Memory B cell (primary cell): ENCODE results near the gene SF3B5.
A peak's percentile ranks its signal among the peaks of the same experiment; 100 is the strongest.
"Not testable (repeated sequence)": the region's sequence is repeated elsewhere in the genome, so short reads cannot be mapped to it uniquely, and the experiment has no call there.

Experiments
- ATAC-seq: fragments of 150-1000 bp; cut with Tn5 transposase; 2 replicates; pipeline ENCODE4 v1.10.0; 2021; ENCODE audit warnings: low read depth, mild to moderate bottlenecking, moderate library complexity
- DNase-seq, 2 donors: peaks; one replicate each; pipeline ENCODE4 v3.0.0; 2022; ENCODE audit warnings: low spot score in 2 of 2
- H3K27ac Mint-ChIP-seq: one replicate; pipeline ENCODE4 v1.8.0; 2022; ENCODE audit warnings: mild to moderate bottlenecking, moderate library complexity, mixed read lengths
- H3K27me3 Mint-ChIP-seq: one replicate; pipeline ENCODE4 v1.8.0; 2022; ENCODE audit warnings: mixed read lengths
- H3K36me3 Mint-ChIP-seq: one replicate; pipeline ENCODE4 v1.8.0; 2022; ENCODE audit warnings: mild to moderate bottlenecking, mixed read lengths
- H3K4me1 Mint-ChIP-seq: one replicate; pipeline ENCODE4 v1.8.0; 2022; ENCODE audit warnings: mixed read lengths
- H3K4me3 Mint-ChIP-seq: one replicate; pipeline ENCODE4 v1.8.0; 2022; ENCODE audit warnings: mild to moderate bottlenecking, moderate library complexity, mixed read lengths
- H3K9me3 Mint-ChIP-seq: one replicate; pipeline ENCODE4 v1.8.0; 2022; ENCODE audit warnings: mixed read lengths

Gene SF3B5

DNA sequence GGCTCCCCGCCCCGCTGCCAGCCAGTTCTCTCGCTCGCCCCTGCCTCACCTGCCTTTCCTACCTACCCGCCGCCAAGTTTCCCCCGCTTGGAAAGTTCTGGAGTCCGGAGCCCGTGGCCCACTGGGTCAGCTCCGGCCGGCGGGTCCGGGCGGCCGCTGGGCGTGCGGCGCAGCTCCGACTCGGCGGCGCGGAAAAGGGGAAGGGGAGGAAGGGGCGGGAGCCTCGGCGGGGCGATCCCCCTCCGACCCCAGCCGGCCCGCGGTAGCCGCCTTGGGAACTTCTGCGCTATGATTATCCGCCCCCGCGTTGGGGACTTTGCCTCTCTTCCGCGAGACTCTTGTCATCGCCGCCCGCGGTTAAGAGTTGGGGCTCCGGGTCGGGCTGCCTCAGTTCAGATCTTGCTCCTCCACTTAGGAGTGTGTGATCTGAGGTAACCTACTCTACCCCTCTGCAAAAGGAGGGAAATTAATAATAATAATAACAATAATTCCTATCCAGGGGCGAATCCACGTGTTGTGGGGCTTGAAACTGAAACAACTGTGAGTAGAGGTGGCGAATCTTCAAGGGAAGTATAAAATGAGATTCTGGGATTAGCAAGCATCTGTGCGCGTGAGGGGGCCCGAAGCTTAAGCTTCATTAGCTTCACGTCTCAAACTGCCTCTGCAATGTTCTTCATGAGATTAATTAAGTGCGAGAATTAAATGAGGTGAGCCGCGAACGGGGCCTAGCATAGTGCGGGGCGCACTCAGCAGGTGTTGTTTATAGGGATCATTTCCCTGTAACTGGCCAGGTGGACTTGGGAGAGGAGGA is 30.8 kb downstream of the SF3B5 start:
- H3K27ac Mint-ChIP-seq: peak overlapping the region; percentile 96
- DNase-seq: peak; percentile 35 to 52
- H3K36me3 Mint-ChIP-seq: no peaks in the 10 kb centered on the region
- peaks cover 30% of the 10 kb centered on the region for H3K4me1 Mint-ChIP-seq
- no peaks in the 10 kb centered on the region for H3K27me3 Mint-ChIP-seq
- ATAC-seq: peak; percentile 12
- peak overlapping the region; percentile 90 for H3K4me3 Mint-ChIP-seq
- no peaks in the 10 kb centered on the region for H3K9me3 Mint-ChIP-seq

DNA sequence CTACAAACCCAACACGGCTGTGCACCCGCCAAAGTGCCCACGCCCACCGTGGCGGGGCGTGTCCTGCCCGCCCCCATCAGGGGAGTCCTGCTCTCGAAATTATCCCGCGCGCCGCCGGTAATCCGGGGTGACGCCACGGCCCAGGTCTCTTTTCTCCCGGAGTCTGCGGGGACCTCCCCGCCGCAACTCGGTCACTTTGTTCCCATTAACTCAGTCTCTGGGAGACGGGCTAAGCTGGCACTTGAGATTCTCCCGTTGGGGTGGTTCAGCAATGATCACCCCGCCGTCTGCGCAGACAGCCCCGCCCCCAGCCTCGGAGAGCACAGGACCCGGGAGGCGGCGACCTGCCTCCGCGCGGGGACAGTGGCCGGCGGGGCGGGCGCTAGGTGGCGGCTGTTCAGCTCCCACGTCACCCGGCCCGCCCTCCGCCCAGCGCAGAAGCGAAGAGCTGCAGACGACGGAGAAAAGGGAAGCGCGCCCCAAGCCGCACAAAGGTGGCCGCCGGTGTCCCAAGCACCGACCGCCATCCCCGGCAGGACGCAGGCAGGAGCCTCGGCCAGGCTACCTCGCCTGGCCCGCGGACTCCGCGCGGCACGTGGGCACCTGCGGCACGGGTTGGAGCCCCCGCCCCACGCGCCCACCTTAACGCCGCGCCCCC is 31.5 kb downstream of the SF3B5 start:
- DNase-seq (peak; percentile 91), ATAC-seq (peak; percentile 87)

DNA sequence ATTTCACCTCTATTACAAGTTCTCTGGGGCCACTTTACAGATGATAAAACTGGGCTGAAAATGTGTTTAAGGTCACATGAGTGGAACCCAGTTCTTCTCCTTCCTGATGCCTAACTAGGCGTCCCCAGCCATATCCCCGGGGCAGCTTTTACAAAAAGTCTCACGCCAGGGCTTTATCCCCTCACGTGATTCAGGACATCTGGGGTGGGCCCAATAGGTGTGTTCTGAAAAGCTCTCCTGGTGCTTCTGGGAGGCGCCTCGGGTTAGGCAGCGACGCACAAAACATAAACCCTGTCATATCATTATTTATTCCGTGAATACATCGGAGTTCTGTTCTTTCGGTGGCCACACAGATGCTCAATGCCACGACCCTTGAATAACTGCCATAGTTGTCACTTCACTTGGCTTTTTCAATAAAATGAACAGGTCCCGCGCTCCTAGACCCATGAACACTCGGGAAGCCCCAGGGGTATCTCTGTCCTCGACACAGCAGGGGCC is 32.1 kb downstream of the SF3B5 start:
- Mint-ChIP-seq H3K27ac (peak overlapping the region; percentile 96), H3K4me3 (peak overlapping the region; percentile 90), H3K9me3 (no peaks in the 10 kb centered on the region), H3K27me3 (no peaks in the 10 kb centered on the region), H3K4me1 (peaks cover 30% of the 10 kb centered on the region), H3K36me3 (no peaks in the 10 kb centered on the region)
- DNase-seq: no peak
- ATAC-seq: no peak

More for the DNA sequence above, 31.5 kb downstream of the SF3B5 start:
- Mint-ChIP-seq H3K4me3 (peak overlapping the region; percentile 90), H3K4me1 (peaks cover 30% of the 10 kb centered on the region), H3K27me3 (no peaks in the 10 kb centered on the region), H3K27ac (peak overlapping the region; percentile 96), H3K36me3 (no peaks in the 10 kb centered on the region), H3K9me3 (no peaks in the 10 kb centered on the region)

DNA sequence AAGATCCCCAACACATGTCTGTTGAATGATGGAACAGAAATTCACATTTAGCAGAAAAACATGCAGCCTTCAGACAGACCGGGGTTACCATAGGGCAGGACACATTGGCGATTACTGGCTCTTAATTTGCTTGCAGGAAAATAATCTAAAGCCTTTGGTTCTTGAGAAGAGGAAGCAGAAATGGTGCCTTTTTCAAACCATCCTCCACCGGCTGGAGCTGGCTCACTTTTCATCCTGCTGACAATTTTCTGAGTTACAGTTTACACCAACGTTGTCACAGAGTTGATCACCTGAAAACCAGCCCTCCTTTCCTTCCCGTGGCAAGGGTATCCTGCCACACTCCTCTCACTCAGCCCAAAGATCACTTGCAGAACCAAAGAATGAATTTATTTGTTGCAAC is 32.6 kb downstream of the SF3B5 start:
- H3K9me3 Mint-ChIP-seq: no peaks in the 10 kb centered on the region
- H3K27me3 Mint-ChIP-seq: no peaks in the 10 kb centered on the region
- ATAC-seq (no peak), DNase-seq (no peak)
- peak overlapping the region; percentile 96 for H3K27ac Mint-ChIP-seq
- H3K36me3 Mint-ChIP-seq: no peaks in the 10 kb centered on the region
- peaks cover 30% of the 10 kb centered on the region for H3K4me1 Mint-ChIP-seq
- peak overlapping the region; percentile 90 for H3K4me3 Mint-ChIP-seq

DNA sequence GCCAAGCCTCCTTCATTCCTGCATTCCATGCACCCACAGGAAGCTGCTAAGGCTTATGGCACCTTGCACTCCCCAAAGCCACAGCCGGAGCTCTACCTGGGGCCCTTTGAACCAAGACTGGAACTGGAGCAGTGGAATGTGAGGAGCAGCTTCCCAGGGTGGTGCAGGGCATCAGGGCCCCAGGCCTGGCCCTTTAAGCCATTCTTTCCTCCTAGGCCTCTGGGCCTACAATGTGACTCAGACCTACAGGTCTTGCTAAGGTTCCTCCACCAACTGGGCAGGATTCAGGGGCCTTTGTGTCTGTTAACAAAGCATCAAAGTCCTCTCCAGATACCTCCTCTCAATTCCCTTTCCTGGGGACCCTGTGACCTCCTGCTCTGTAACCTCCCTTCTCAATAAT is 36.2 kb downstream of the SF3B5 start:
- H3K4me1 Mint-ChIP-seq: peaks cover 32% of the 10 kb centered on the region
- no peaks in the 10 kb centered on the region for H3K36me3 Mint-ChIP-seq
- DNase-seq (no peak), ATAC-seq (no peak)
- no peaks in the 10 kb centered on the region for H3K27me3 Mint-ChIP-seq
- H3K4me3 Mint-ChIP-seq: no peak overlapping the region
- H3K27ac Mint-ChIP-seq: no peak overlapping the region
- H3K9me3 Mint-ChIP-seq: no peaks in the 10 kb centered on the region

DNA sequence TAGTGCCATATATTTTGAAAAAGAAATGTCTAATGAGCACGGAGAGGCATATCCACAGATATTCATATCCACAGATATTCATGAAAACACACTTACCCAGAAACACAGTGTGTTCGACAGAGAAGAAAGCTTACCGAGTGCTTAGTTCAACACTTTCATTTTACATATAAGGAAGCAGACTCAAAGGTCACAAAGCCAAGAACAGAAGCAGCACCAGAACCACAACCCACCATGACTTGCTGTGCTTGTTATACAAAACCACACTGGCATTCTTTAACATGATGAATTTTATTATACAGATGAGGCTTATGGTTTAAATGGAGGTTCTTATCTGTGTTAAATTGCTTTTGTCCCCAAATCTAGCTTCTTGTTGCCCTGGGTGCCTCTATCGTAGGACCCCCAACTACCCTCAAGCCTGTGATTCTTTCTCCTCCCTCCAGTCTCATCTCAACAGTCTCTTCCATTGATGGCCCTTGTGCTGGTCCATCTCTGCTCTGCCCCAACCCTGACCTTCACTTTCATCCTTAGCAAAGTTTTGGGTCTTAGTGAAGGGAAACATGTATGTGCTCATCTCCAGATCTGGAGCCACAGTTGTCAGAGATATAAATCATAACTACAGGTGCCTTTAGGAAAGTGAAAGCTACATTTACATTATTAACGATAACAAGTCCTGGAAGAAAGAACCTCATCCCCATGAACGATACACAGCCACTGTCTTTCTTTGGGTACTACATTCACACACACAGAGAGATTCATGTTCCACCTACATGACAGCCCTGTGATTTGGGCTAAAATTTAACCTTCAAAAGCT is 40.0 kb downstream of the SF3B5 start:
- H3K27ac Mint-ChIP-seq: peak overlapping the region; percentile 94
- H3K27me3 Mint-ChIP-seq: no peaks in the 10 kb centered on the region
- H3K4me3 Mint-ChIP-seq: peak overlapping the region; percentile 86
- peak; percentile 91 for ATAC-seq
- DNase-seq: no peak
- H3K4me1 Mint-ChIP-seq: peaks cover 23% of the 10 kb centered on the region
- peaks cover 3% of the 10 kb centered on the region for H3K36me3 Mint-ChIP-seq
- H3K9me3 Mint-ChIP-seq: no peaks in the 10 kb centered on the region

DNA sequence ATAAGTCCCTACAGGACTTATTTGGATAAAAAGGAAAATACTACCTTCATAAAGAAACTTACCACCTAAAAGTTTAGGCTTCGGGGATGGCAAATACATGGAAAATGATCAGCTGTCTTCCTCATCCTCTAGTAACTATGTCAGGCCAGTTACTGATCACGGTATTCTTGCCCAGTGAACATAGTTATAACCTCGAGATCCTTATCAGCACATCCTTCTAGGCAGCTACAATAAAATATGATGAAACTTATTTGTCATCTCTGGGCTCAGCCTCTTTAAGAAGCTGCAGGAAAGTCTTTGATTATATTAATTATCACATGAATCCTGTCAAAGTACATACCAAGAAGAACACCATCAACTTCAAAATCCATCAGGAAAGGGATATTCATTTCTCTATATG is 41.8 kb downstream of the SF3B5 start:
- no peak overlapping the region for H3K4me3 Mint-ChIP-seq
- H3K27ac Mint-ChIP-seq: no peak overlapping the region

DNA sequence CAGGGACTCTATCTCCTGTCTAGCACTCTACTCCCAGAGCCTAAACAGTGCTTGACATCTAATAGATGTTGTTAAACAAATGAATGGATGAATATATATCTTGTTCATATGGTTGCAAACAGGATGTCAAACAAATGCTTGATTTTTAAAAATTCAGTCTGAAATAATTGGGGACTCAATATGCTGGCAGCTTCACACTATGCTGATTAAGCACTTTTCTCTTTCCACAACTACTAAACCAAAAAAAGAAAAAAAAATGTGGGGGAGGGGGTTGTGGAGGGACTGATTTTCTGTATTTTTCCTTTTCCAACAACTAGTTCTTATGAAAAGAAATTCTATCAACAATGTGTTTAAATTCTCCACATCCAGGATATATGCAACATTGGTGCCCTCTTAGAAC is 42.9 kb downstream of the SF3B5 start:
- Mint-ChIP-seq H3K9me3 (peaks cover 2% of the 10 kb centered on the region), H3K27me3 (no peaks in the 10 kb centered on the region), H3K4me1 (peaks cover 24% of the 10 kb centered on the region), H3K4me3 (no peak overlapping the region), H3K27ac (no peak overlapping the region), H3K36me3 (peaks cover 9% of the 10 kb centered on the region)
- DNase-seq (no peak), ATAC-seq (no peak)

More for the DNA sequence above, 41.8 kb downstream of the SF3B5 start:
- H3K36me3 Mint-ChIP-seq: peaks cover 9% of the 10 kb centered on the region
- no peak for DNase-seq
- peaks cover 2% of the 10 kb centered on the region for H3K9me3 Mint-ChIP-seq
- no peak for ATAC-seq
- H3K27me3 Mint-ChIP-seq: no peaks in the 10 kb centered on the region
- H3K4me1 Mint-ChIP-seq: peaks cover 27% of the 10 kb centered on the region

DNA sequence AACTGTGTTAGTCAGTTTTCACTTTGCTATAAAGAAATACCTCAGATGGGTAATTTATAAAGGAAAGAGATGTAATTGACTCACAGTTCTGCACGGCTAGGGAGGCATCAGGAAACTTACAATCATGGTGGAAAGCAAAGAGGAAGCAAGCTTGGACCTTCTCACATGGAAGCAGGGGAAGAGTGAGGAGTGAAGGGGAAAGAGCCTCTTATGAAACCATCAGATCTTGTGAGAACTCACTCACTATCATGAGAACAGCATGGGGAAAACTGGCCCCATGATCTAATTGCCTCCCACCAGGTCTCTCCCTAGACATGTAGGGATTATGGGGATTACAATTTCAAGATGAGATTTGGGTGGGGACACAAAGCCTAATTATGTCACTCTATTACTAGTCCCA is 46.0 kb downstream of the SF3B5 start:
- H3K4me1 Mint-ChIP-seq: peaks cover 6% of the 10 kb centered on the region
- no peak overlapping the region for H3K4me3 Mint-ChIP-seq
- ATAC-seq (no peak), DNase-seq (no peak)
- no peaks in the 10 kb centered on the region for H3K27me3 Mint-ChIP-seq
- H3K36me3 Mint-ChIP-seq: peaks cover 9% of the 10 kb centered on the region
- H3K9me3 Mint-ChIP-seq: peaks cover 2% of the 10 kb centered on the region
- H3K27ac Mint-ChIP-seq: no peak overlapping the region

DNA sequence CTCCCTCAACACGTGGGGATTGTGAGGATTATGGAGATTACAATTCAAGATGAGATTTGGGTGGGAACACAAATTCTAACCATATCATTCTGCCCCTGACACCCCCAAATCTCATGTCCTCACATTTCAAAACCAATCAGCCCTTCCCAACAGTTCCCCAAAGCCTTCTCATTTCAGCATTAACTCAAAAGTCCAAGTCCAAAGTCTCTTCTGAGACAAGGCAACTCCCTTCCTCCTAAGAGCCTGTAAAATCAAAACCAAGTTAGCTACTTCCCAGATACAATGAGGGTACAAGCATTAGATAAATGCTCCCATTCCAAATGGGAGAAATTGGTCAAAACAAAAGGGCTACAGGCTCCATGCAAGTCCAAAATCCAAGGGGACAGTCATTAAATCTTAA is 47.7 kb downstream of the SF3B5 start:
- Mint-ChIP-seq H3K36me3 (peaks cover 9% of the 10 kb centered on the region), H3K4me1 (peaks cover 4% of the 10 kb centered on the region), H3K9me3 (peaks cover 4% of the 10 kb centered on the region), H3K27me3 (no peaks in the 10 kb centered on the region), H3K27ac (no peak overlapping the region), H3K4me3 (no peak overlapping the region)
- no peak for ATAC-seq
- no peak for DNase-seq

DNA sequence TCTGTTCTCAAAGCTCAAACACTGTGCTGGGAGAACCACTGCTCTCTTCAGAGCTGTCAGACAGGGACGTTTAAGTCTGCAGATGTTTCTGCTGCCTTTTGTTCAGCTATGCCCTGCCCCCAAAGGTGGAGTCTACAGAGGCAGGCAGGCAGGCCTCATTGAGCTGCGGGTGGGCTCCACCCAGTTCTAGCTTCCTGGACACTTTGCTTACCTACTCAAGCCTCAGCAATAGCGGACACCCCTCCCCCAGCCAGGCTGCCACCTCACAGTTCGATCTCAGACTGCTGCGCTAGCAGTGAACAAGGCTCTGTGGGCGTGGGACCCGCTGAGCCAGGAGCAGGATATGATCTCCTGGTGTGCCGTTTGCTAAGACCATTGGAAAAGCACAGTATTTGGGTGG is 48.7 kb downstream of the SF3B5 start:
- DNase-seq, H3K27me3 Mint-ChIP-seq, H3K36me3 Mint-ChIP-seq, H3K27ac Mint-ChIP-seq, H3K9me3 Mint-ChIP-seq, H3K4me3 Mint-ChIP-seq, H3K4me1 Mint-ChIP-seq, ATAC-seq: not testable (repeated sequence)

DNA sequence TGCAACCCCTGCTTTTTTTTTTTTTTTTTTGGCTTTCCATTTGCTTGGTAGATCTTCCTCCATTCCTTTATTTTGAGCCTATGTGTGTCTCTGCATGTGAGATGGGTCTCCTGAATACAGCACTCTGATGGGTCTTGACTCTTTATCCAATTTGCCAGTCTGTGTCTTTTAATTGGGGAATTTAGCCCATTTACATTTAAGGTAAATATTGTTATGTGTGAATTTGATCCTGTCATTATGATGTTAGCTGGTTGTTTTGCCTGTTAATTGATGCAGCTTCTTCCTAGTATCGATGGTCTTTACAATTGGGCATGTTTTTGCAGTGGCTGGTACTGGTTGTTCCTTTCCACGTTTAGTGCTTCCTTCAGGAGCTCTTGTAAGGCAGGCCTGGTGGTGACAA is 50.4 kb downstream of the SF3B5 start:
- H3K27ac Mint-ChIP-seq, H3K4me3 Mint-ChIP-seq, H3K4me1 Mint-ChIP-seq, H3K27me3 Mint-ChIP-seq, H3K36me3 Mint-ChIP-seq, H3K9me3 Mint-ChIP-seq, DNase-seq, ATAC-seq: not testable (repeated sequence)
